H9 (cell line): Measurements from ENCODE around the gene LINGO1. TPM values are rescaled to one million over a fixed set of nuclear protein-coding genes. Genes with fewer than 3 reads are reported as not detected.

Experiments used
- DNase-seq: peaks from one replicate; pipeline ENCODE4 v3.0.0-alpha.2; 2017
- H2AFZ ChIP-seq: one replicate; pipeline ENCODE4 v1.6.1; 2013; ENCODE audit warnings: mild to moderate bottlenecking, low read length, control low read depth, moderate library complexity
- H2AK5ac ChIP-seq: 2 replicates; pipeline ENCODE4 v1.6.1; 2013; ENCODE audit warnings: low read length, control low read depth, mixed read lengths; ENCODE audit not compliant: insufficient read length
- H2BK120ac ChIP-seq: one replicate; pipeline ENCODE4 v1.6.1; 2013; ENCODE audit warnings: low read depth, mild to moderate bottlenecking, low read length, control low read depth, inconsistent platforms; ENCODE audit not compliant: poor library complexity, severe bottlenecking
- H2BK12ac ChIP-seq: 2 replicates; pipeline ENCODE4 v1.6.1; 2013; ENCODE audit warnings: low read length, control low read depth, mixed read lengths, low read depth; ENCODE audit not compliant: insufficient read length
- H2BK15ac ChIP-seq: 2 replicates; pipeline ENCODE4 v1.6.1; 2013; ENCODE audit warnings: low read depth, low read length, control low read depth
- H2BK20ac ChIP-seq: one replicate; pipeline ENCODE4 v1.6.1; 2013; ENCODE audit warnings: low read depth, mild to moderate bottlenecking, low read length, control low read depth, inconsistent platforms; ENCODE audit not compliant: poor library complexity, severe bottlenecking
- H2BK5ac ChIP-seq: 2 replicates; pipeline ENCODE4 v1.6.1; 2013; ENCODE audit warnings: low read length, control low read depth, mixed read lengths; ENCODE audit not compliant: insufficient read length
- H3K14ac ChIP-seq: 2 replicates; pipeline ENCODE4 v1.6.1; 2013; ENCODE audit warnings: low read length, control low read depth; ENCODE audit not compliant: insufficient read depth
- H3K18ac ChIP-seq: 2 replicates; pipeline ENCODE4 v1.6.1; 2013; ENCODE audit warnings: low read depth, mild to moderate bottlenecking, mixed read lengths, low read length, control low read depth; ENCODE audit not compliant: insufficient read length
- H3K23ac ChIP-seq: 2 replicates; pipeline ENCODE4 v1.6.1; 2013; ENCODE audit warnings: low read length, control low read depth, mixed read lengths, low read depth; ENCODE audit not compliant: insufficient read length
- H3K23me2 ChIP-seq: 2 replicates; pipeline ENCODE4 v1.6.1; 2013; ENCODE audit warnings: low read depth, mild to moderate bottlenecking, mixed read lengths, low read length, control low read depth; ENCODE audit not compliant: insufficient read length, poor library complexity, severe bottlenecking
- H3K27ac ChIP-seq: 2 replicates; pipeline ENCODE4 v1.5.1; 2013; ENCODE audit warnings: low read length, control low read depth, mixed read lengths, low read depth; ENCODE audit not compliant: insufficient read length
- H3K27me3 ChIP-seq: 2 replicates; pipeline ENCODE4 v1.6.1; 2013; ENCODE audit warnings: low read length, control low read depth, inconsistent platforms; ENCODE audit not compliant: insufficient read depth
- H3K4ac ChIP-seq: 2 replicates; pipeline ENCODE4 v1.6.1; 2013; ENCODE audit warnings: low read depth, mild to moderate bottlenecking, control low read depth, inconsistent platforms, low read length, moderate library complexity
- H3K4me1 ChIP-seq: 2 replicates; pipeline ENCODE4 v1.6.1; 2013; ENCODE audit warnings: low read length, control low read depth, inconsistent platforms; ENCODE audit not compliant: insufficient read depth
- H3K4me2 ChIP-seq: 2 replicates; pipeline ENCODE4 v1.6.1; 2013; ENCODE audit warnings: low read length, control low read depth, mixed read lengths; ENCODE audit not compliant: insufficient read length, insufficient read depth
- H3K56ac ChIP-seq: 2 replicates; pipeline ENCODE4 v1.6.1; 2013; ENCODE audit warnings: low read depth, mild to moderate bottlenecking, mixed read lengths, low read length, control low read depth; ENCODE audit not compliant: insufficient read length
- H3K79me1 ChIP-seq: 2 replicates; pipeline ENCODE4 v1.6.1; 2013; ENCODE audit warnings: low read depth, mild to moderate bottlenecking, moderate library complexity, low read length, control low read depth, inconsistent platforms; ENCODE audit not compliant: insufficient read depth, poor library complexity, severe bottlenecking
- H3K79me2 ChIP-seq: 2 replicates; pipeline ENCODE4 v1.6.1; 2013; ENCODE audit warnings: low read length, control low read depth, inconsistent platforms; ENCODE audit not compliant: insufficient read depth
- H3K9ac ChIP-seq: 2 replicates; pipeline ENCODE4 v1.6.1; 2013; ENCODE audit warnings: low read length, control low read depth, mixed read lengths; ENCODE audit not compliant: insufficient read length; ENCODE audit errors: extremely low read depth
- H3K9me3 ChIP-seq: one replicate; pipeline ENCODE4 v1.6.1; 2013; ENCODE audit warnings: low read depth, low read length, inconsistent platforms; ENCODE audit not compliant: control insufficient read depth
- H3T11ph ChIP-seq: one replicate; pipeline ENCODE4 v1.6.1; 2013; ENCODE audit warnings: mild to moderate bottlenecking, low read length, control low read depth, inconsistent platforms
- H4K20me1 ChIP-seq: one replicate; pipeline ENCODE4 v1.6.1; 2013; ENCODE audit not compliant: control insufficient read depth, insufficient read length, insufficient read depth
- H4K5ac ChIP-seq: 2 replicates; pipeline ENCODE4 v1.6.1; 2013; ENCODE audit warnings: low read depth, mild to moderate bottlenecking, mixed read lengths, low read length, control low read depth; ENCODE audit not compliant: insufficient read length
- H4K8ac ChIP-seq: replicated peaks from 2 replicates; pipeline ENCODE4 v1.6.1; 2013; ENCODE audit warnings: low read length, control low read depth, mixed read lengths, low read depth; ENCODE audit not compliant: insufficient read length
- H4K91ac ChIP-seq: 2 replicates; pipeline ENCODE4 v1.6.1; 2013; ENCODE audit warnings: low read depth, mild to moderate bottlenecking, moderate library complexity, mixed read lengths, low read length, control low read depth; ENCODE audit not compliant: insufficient read length
- H3K27ac Mint-ChIP-seq, 3 experiments: 2 replicates in 2 of 3; 3 replicates in 1 of 3; pipeline ENCODE4 v1.8.0; 2020 to 2021; ENCODE audit warnings: mixed read lengths in 3 of 3, mild to moderate bottlenecking in 1 of 3, moderate library complexity in 1 of 3
- H3K27me3 Mint-ChIP-seq: 2 replicates; pipeline ENCODE4 v1.8.0; 2021; ENCODE audit warnings: low read depth, mild to moderate bottlenecking, moderate library complexity, mixed read lengths
- H3K36me3 Mint-ChIP-seq, 3 experiments: 2 replicates in 2 of 3; 3 replicates in 1 of 3; pipeline ENCODE4 v1.8.0; 2020 to 2021; ENCODE audit warnings: low read depth in 3 of 3, mixed read lengths in 3 of 3; ENCODE audit not compliant: insufficient read depth in 1 of 3
- H3K4me1 Mint-ChIP-seq, 2 experiments: 2 replicates each; pipeline ENCODE4 v1.8.0; 2020; ENCODE audit warnings: mixed read lengths in 2 of 2
- H3K4me3 Mint-ChIP-seq, 2 experiments: 2 replicates in 1 of 2; 3 replicates in 1 of 2; pipeline ENCODE4 v1.8.0; 2020 to 2021; ENCODE audit warnings: mild to moderate bottlenecking in 2 of 2, mixed read lengths in 2 of 2, moderate library complexity in 1 of 2
- H3K9me3 Mint-ChIP-seq, 2 experiments: 2 replicates in 1 of 2; 3 replicates in 1 of 2; pipeline ENCODE4 v1.8.0; 2020; ENCODE audit warnings: mild to moderate bottlenecking in 2 of 2, mixed read lengths in 2 of 2, moderate library complexity in 1 of 2
- WGBS: extraction: QIAGEN DNeasy Blood & Tissue Kit; methylation state at CpG from one replicate; pipeline ENCODE4 v1.1.7; 2013; ENCODE audit warnings: missing lambda C conversion rate, low lambda C conversion rate, mixed read lengths; ENCODE audit not compliant: insufficient read length; ENCODE audit errors: extremely low coverage; 5-methylcytosine and 5-hydroxymethylcytosine counted together
- total RNA-seq: library from RNA; stranded (reverse); gene quantifications from 2 replicates; pipeline ENCODE4 v1.2.1, GENCODE V29; 2021
- TF ChIP-seq, protein P1 (sequence below): fragments of 200-600 bp; sonication (generic); conservative IDR thresholded peaks from 3 replicates; pipeline ENCODE4 v1.8.0; 2021; ENCODE audit warnings: antibody characterized with exemption, mild to moderate bottlenecking

The LINGO1 gene
- total RNA-seq, 1 experiment from 2014 or later: 41.6 TPM

GRCh38 chr15:77602800-77603199 lies 29.9 kb downstream of the LINGO1 start:
- no peak overlapping the region for H2BK120ac ChIP-seq
- DNase-seq: no peak
- no peak overlapping the region for H3T11ph ChIP-seq
- H3K4me1 Mint-ChIP-seq: peaks cover 48 to 66% of the 10 kb centered on the region in 2 experiments
- H3K4me3 Mint-ChIP-seq: no peak overlapping the region
- H4K20me1 ChIP-seq: no peaks in the 10 kb centered on the region
- H2BK20ac ChIP-seq: no peak overlapping the region
- no peak overlapping the region for H4K8ac ChIP-seq
- no peaks in the 10 kb centered on the region; a peak in 1 of 5 replicates for H3K9me3 Mint-ChIP-seq
- H3K18ac ChIP-seq: no peak overlapping the region
- H3K27me3 Mint-ChIP-seq: peaks cover 16% of the 10 kb centered on the region
- peaks cover 7% of the 10 kb centered on the region; the same call in 1 of the 2 replicates for H3K4me1 ChIP-seq
- H4K91ac ChIP-seq: no peak overlapping the region
- no peak overlapping the region for H3K23ac ChIP-seq
- no peaks in the 10 kb centered on the region for H3K23me2 ChIP-seq
- no CpG with 5 or more reads among the region's 1 CpG for WGBS
- no peak overlapping the region for H3K14ac ChIP-seq
- no peak overlapping the region for H3K9ac ChIP-seq
- no peak overlapping the region for H2AFZ ChIP-seq
- no peaks in the 10 kb centered on the region for H3K36me3 Mint-ChIP-seq
- no peak overlapping the region for H3K27ac ChIP-seq
- H3K27ac Mint-ChIP-seq: no peak overlapping the region
- H3K79me1 ChIP-seq: no peaks in the 10 kb centered on the region
- no peak overlapping the region for H2AK5ac ChIP-seq
- H3K56ac ChIP-seq: no peak overlapping the region
- no peak overlapping the region for H3K4ac ChIP-seq
- H2BK5ac ChIP-seq: no peak overlapping the region
- no peak overlapping the region for H2BK12ac ChIP-seq
- no peaks in the 10 kb centered on the region for H3K9me3 ChIP-seq
- H3K27me3 ChIP-seq: no peaks in the 10 kb centered on the region
- H3K79me2 ChIP-seq: no peaks in the 10 kb centered on the region
- TF ChIP-seq, protein P1, sequence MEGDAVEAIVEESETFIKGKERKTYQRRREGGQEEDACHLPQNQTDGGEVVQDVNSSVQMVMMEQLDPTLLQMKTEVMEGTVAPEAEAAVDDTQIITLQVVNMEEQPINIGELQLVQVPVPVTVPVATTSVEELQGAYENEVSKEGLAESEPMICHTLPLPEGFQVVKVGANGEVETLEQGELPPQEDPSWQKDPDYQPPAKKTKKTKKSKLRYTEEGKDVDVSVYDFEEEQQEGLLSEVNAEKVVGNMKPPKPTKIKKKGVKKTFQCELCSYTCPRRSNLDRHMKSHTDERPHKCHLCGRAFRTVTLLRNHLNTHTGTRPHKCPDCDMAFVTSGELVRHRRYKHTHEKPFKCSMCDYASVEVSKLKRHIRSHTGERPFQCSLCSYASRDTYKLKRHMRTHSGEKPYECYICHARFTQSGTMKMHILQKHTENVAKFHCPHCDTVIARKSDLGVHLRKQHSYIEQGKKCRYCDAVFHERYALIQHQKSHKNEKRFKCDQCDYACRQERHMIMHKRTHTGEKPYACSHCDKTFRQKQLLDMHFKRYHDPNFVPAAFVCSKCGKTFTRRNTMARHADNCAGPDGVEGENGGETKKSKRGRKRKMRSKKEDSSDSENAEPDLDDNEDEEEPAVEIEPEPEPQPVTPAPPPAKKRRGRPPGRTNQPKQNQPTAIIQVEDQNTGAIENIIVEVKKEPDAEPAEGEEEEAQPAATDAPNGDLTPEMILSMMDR: no peak
- H2BK15ac ChIP-seq: no peak overlapping the region
- no peak overlapping the region for H4K5ac ChIP-seq
- no peak overlapping the region for H3K4me2 ChIP-seq
